Trophoblast cell (in vitro differentiated cells and primary cell): Measurements from ENCODE around the gene CASZ1.

Experiments
- DNase-seq, 2 donors: peaks; one replicate each; pipeline ENCODE4 v3.0.0-alpha.2; 2016
- H2AFZ ChIP-seq: 2 replicates; pipeline ENCODE4 v1.6.1; 2013; ENCODE audit warnings: low read length, moderate library complexity, mild to moderate bottlenecking; ENCODE audit not compliant: insufficient read depth, poor library complexity
- H2AK5ac ChIP-seq: 2 replicates; pipeline ENCODE4 v1.6.1; 2013; ENCODE audit warnings: mild to moderate bottlenecking, low read length
- H2BK120ac ChIP-seq: 2 replicates; pipeline ENCODE4 v1.6.1; 2013; ENCODE audit warnings: low read length, mild to moderate bottlenecking, moderate library complexity; ENCODE audit not compliant: insufficient read depth, poor library complexity
- H2BK12ac ChIP-seq: 2 replicates; pipeline ENCODE4 v1.6.1; 2013; ENCODE audit warnings: mild to moderate bottlenecking, low read length, moderate library complexity
- H2BK5ac ChIP-seq: 2 replicates; pipeline ENCODE4 v1.6.1; 2013; ENCODE audit warnings: low read length, low read depth, moderate library complexity, mild to moderate bottlenecking; ENCODE audit not compliant: poor library complexity
- H3K14ac ChIP-seq: 2 replicates; pipeline ENCODE4 v1.6.1; 2013; ENCODE audit warnings: mild to moderate bottlenecking, low read length
- H3K18ac ChIP-seq: 2 replicates; pipeline ENCODE4 v1.6.1; 2013; ENCODE audit warnings: mild to moderate bottlenecking, low read length
- H3K23ac ChIP-seq: 2 replicates; pipeline ENCODE4 v1.6.1; 2013; ENCODE audit warnings: low read length
- H3K27ac ChIP-seq: 2 replicates; pipeline ENCODE4 v1.5.1; 2013; ENCODE audit warnings: low read depth, mild to moderate bottlenecking, inconsistent platforms, low read length, moderate library complexity
- H3K27me3 ChIP-seq: 2 replicates; pipeline ENCODE4 v1.6.1; 2013; ENCODE audit warnings: inconsistent platforms, mild to moderate bottlenecking, low read length, moderate library complexity; ENCODE audit not compliant: insufficient read depth
- H3K36me3 ChIP-seq, 2 experiments: 1 replicate in 1 of 2; 2 replicates in 1 of 2; pipeline ENCODE4 v1.6.1; 2013; ENCODE audit warnings: low read length in 2 of 2, mild to moderate bottlenecking in 2 of 2, moderate library complexity in 1 of 2; ENCODE audit not compliant: insufficient read depth in 2 of 2, control insufficient read depth in 1 of 2
- H3K4ac ChIP-seq: 2 replicates; pipeline ENCODE4 v1.6.1; 2013; ENCODE audit warnings: low read depth, mild to moderate bottlenecking, low read length, moderate library complexity
- H3K4me1 ChIP-seq, 2 experiments: 1 replicate in 1 of 2; 2 replicates in 1 of 2; pipeline ENCODE4 v1.6.1; 2013; ENCODE audit warnings: low read length in 2 of 2, mild to moderate bottlenecking in 2 of 2, moderate library complexity in 1 of 2; ENCODE audit not compliant: insufficient read depth in 2 of 2, control insufficient read depth in 1 of 2
- H3K4me2 ChIP-seq: 2 replicates; pipeline ENCODE4 v1.6.1; 2013; ENCODE audit warnings: inconsistent platforms, mild to moderate bottlenecking, low read length, moderate library complexity
- H3K4me3 ChIP-seq: 2 replicates; pipeline ENCODE4 v1.5.1; 2013; ENCODE audit warnings: mild to moderate bottlenecking, low read depth, low read length, inconsistent platforms
- H3K79me1 ChIP-seq: one replicate; pipeline ENCODE4 v1.6.1; 2013; ENCODE audit warnings: low read length
- H3K79me2 ChIP-seq: 2 replicates; pipeline ENCODE4 v1.6.1; 2013; ENCODE audit warnings: low read length, mild to moderate bottlenecking; ENCODE audit not compliant: control insufficient read depth, insufficient read depth, poor library complexity
- H3K9ac ChIP-seq: 2 replicates; pipeline ENCODE4 v1.6.1; 2013; ENCODE audit warnings: mild to moderate bottlenecking, low read length
- H3K9me3 ChIP-seq: 2 replicates; pipeline ENCODE4 v1.6.1; 2013; ENCODE audit warnings: low read depth, mild to moderate bottlenecking, control low read depth, inconsistent platforms, low read length; ENCODE audit not compliant: insufficient read depth
- H4K12ac ChIP-seq: 2 replicates; pipeline ENCODE4 v1.6.1; 2013; ENCODE audit warnings: low read depth, mild to moderate bottlenecking, low read length, moderate library complexity
- H4K8ac ChIP-seq: 2 replicates; pipeline ENCODE4 v1.6.1; 2013; ENCODE audit warnings: low read depth, mild to moderate bottlenecking, low read length, moderate library complexity
- H4K91ac ChIP-seq: one replicate; pipeline ENCODE4 v1.6.1; 2013; ENCODE audit warnings: low read depth, mild to moderate bottlenecking, low read length, moderate library complexity
- WGBS: extraction: QIAGEN DNeasy Blood & Tissue Kit; methylation state at CpG from one replicate; pipeline ENCODE4 v1.1.7; 2013; ENCODE audit warnings: missing lambda C conversion rate; ENCODE audit not compliant: insufficient read length, insufficient coverage; ENCODE audit errors: extremely low coverage; 5-methylcytosine and 5-hydroxymethylcytosine counted together

CASZ1 gene

GRCh38 chr1:10649517-10650201, 146.8 kb downstream of the CASZ1 start:
- no peak overlapping the region for H3K18ac ChIP-seq

GRCh38 chr1:10648689-10649516, 147.5 kb downstream of the CASZ1 start:
- Histone ChIP-seq H2AK5ac (no peak overlapping the region), H2BK12ac (no peak overlapping the region), H2AFZ (no peak overlapping the region), H2BK120ac (no peak overlapping the region), H4K12ac (no peak overlapping the region), H3K27me3 (peaks cover 13% of the 10 kb centered on the region), H3K4me2 (no peak overlapping the region), H3K14ac (no peak overlapping the region), H4K91ac (no peak overlapping the region), H3K79me2 (no peaks in the 10 kb centered on the region), H3K9ac (no peak overlapping the region), H3K36me3 (no peaks in the 10 kb centered on the region), H3K79me1 (no peaks in the 10 kb centered on the region), H3K9me3 (peaks cover 8% of the 10 kb centered on the region), H3K4me1 (peaks cover 0 to 3% of the 10 kb centered on the region in 2 experiments), H3K27ac (no peak overlapping the region), H3K23ac (no peak overlapping the region), H3K4me3 (no peak overlapping the region), H4K8ac (no peak overlapping the region), H3K4ac (no peak overlapping the region), H2BK5ac (no peak overlapping the region), H3K18ac (no peak overlapping the region)
- peak; percentile 6 to 33 for DNase-seq
- no CpG with 5 or more reads among the region's 32 CpGs for WGBS

More at GRCh38 chr1:10649517-10650201, 146.8 kb downstream of the CASZ1 start:
- no peak overlapping the region for H2BK120ac ChIP-seq
- H3K27me3 ChIP-seq: peaks cover 13% of the 10 kb centered on the region
- H4K12ac ChIP-seq: no peak overlapping the region
- WGBS: no CpG with 5 or more reads among the region's 30 CpGs
- H3K4ac ChIP-seq: no peak overlapping the region
- H2AK5ac ChIP-seq: no peak overlapping the region
- H3K79me2 ChIP-seq: no peaks in the 10 kb centered on the region
- no peak overlapping the region for H3K4me3 ChIP-seq
- H3K9ac ChIP-seq: no peak overlapping the region
- no peak for DNase-seq
- H3K9me3 ChIP-seq: peaks cover 8% of the 10 kb centered on the region
- no peak overlapping the region for H4K91ac ChIP-seq
- no peak overlapping the region for H3K23ac ChIP-seq
- no peaks in the 10 kb centered on the region for H3K36me3 ChIP-seq
- H3K14ac ChIP-seq: no peak overlapping the region
- no peaks in the 10 kb centered on the region for H3K79me1 ChIP-seq
- peaks cover 0 to 3% of the 10 kb centered on the region in 2 experiments for H3K4me1 ChIP-seq
- no peak overlapping the region for H2AFZ ChIP-seq
- H3K27ac ChIP-seq: no peak overlapping the region
- H3K4me2 ChIP-seq: no peak overlapping the region
- H2BK12ac ChIP-seq: no peak overlapping the region
- H4K8ac ChIP-seq: no peak overlapping the region
- H2BK5ac ChIP-seq: no peak overlapping the region

- H3K4ac ChIP-seq: no peak overlapping the region
- H3K36me3 ChIP-seq: no peaks in the 10 kb centered on the region
- H4K91ac ChIP-seq: no peak overlapping the region
- H4K8ac ChIP-seq: no peak overlapping the region
- no CpG with 5 or more reads among the region's 38 CpGs for WGBS
- no peak overlapping the region for H3K9ac ChIP-seq
- H3K9me3 ChIP-seq: peaks cover 8% of the 10 kb centered on the region
- H3K4me3 ChIP-seq: no peak overlapping the region
- no peak overlapping the region for H3K4me2 ChIP-seq
- H3K79me2 ChIP-seq: no peaks in the 10 kb centered on the region
- DNase-seq: peak in 1 of 2 donors; percentile 17
- H4K12ac ChIP-seq: no peak overlapping the region
- peaks cover 0 to 3% of the 10 kb centered on the region in 2 experiments for H3K4me1 ChIP-seq
- no peak overlapping the region for H2AK5ac ChIP-seq
- no peaks in the 10 kb centered on the region for H3K79me1 ChIP-seq
- H3K23ac ChIP-seq: no peak overlapping the region
- no peak overlapping the region for H3K18ac ChIP-seq
- H2BK12ac ChIP-seq: no peak overlapping the region
- peaks cover 13% of the 10 kb centered on the region for H3K27me3 ChIP-seq
- no peak overlapping the region for H2BK120ac ChIP-seq
- no peak overlapping the region for H2BK5ac ChIP-seq
- no peak overlapping the region for H3K27ac ChIP-seq
- H2AFZ ChIP-seq: no peak overlapping the region
- H3K14ac ChIP-seq: no peak overlapping the region
Measured at GRCh38 chr1:10647414-10648170, 148.9 kb downstream of the CASZ1 start.

- Histone ChIP-seq H3K14ac (no peak overlapping the region), H3K27ac (no peak overlapping the region), H3K4me3 (no peak overlapping the region), H3K79me2 (no peaks in the 10 kb centered on the region), H3K4ac (no peak overlapping the region), H3K9me3 (peaks cover 8% of the 10 kb centered on the region), H4K12ac (no peak overlapping the region), H2BK12ac (no peak overlapping the region), H4K8ac (no peak overlapping the region), H4K91ac (no peak overlapping the region), H2AK5ac (no peak overlapping the region), H3K9ac (no peak overlapping the region), H3K79me1 (no peaks in the 10 kb centered on the region), H3K4me1 (peaks cover 0 to 2% of the 10 kb centered on the region in 2 experiments), H2BK5ac (no peak overlapping the region), H2AFZ (no peak overlapping the region), H3K36me3 (no peaks in the 10 kb centered on the region), H3K23ac (no peak overlapping the region), H3K18ac (no peak overlapping the region), H3K4me2 (no peak overlapping the region), H2BK120ac (no peak overlapping the region), H3K27me3 (peaks cover 12% of the 10 kb centered on the region)
- DNase-seq: peak in 1 of 2 donors; percentile 23
- no CpG with 5 or more reads among the region's 12 CpGs for WGBS
Measured at GRCh38 chr1:10646347-10646861, 150.0 kb downstream of the CASZ1 start.
